Ascending aorta (tissue), 2 donors: ENCODE results near the gene LCTL. TPM values are rescaled to one million over a fixed set of nuclear protein-coding genes. Genes with fewer than 3 reads are reported as not detected.

ENCODE experiments used
- DNase-seq, 2 donors: peaks; one replicate each; pipeline ENCODE4 v3.0.0-alpha.2; 2019; ENCODE audit warnings: low spot score in 2 of 2
- H3K27ac ChIP-seq, 2 donors: fragments of 200-600 bp; sonication (generic); one replicate each; pipeline ENCODE4 v1.5.1; 2016 to 2017; ENCODE audit warnings: mild to moderate bottlenecking in 1 of 2
- H3K27me3 ChIP-seq: fragments of 200-600 bp; sonication (generic); one replicate; pipeline ENCODE4 v1.5.1; 2017
- H3K36me3 ChIP-seq, 2 donors: fragments of 200-600 bp; sonication (generic); one replicate each; pipeline ENCODE4 v1.5.1; 2016
- H3K4me1 ChIP-seq, 2 donors: fragments of 200-600 bp; sonication (generic); one replicate each; pipeline ENCODE4 v1.5.1; 2016 to 2017; ENCODE audit warnings: mild to moderate bottlenecking in 1 of 2
- H3K4me3 ChIP-seq, 2 donors: fragments of 200-600 bp; sonication (generic); one replicate each; pipeline ENCODE4 v1.5.1; 2016 to 2017; ENCODE audit warnings: mild to moderate bottlenecking in 1 of 2
- H3K9me3 ChIP-seq, 2 donors: fragments of 200-600 bp; sonication (generic); one replicate each; pipeline ENCODE4 v1.5.1; 2016
- CTCF ChIP-seq, 3 experiments: fragments of 200-600 bp in 2 of 3; fragments of 450-650 bp in 1 of 3; sonication (generic) in 2 of 3; IDR thresholded peaks; one replicate each; pipeline ENCODE4 v1.5.1; 2016 to 2019; ENCODE audit warnings: antibody characterized with exemption in 3 of 3, mild to moderate bottlenecking in 1 of 3, moderate library complexity in 1 of 3
- intact Hi-C: fragments of 100-400 bp; cut with DNase I; formaldehyde crosslinking; loops from one replicate; pipeline ENCODE4 v1.15.1; 2023
- total RNA-seq: library from RNA; depleted of rRNA; stranded (reverse); fragments of >200 nt; gene quantifications from one replicate; pipeline ENCODE4 v1.1.0, GENCODE V29; 2016

Gene LCTL
- total RNA-seq, result not detected

GRCh38 chr15:66565741-66566144 is at the start of gene LCTL:
TSS of gene LCTL (minus strand) at chr15:66565998. CDS start at chr15:66565365, 633 bp downstream.
- intact Hi-C loops, result no loop called here
- peak in 1 of 2 donors; percentile 55 for DNase-seq
- no peak within 1 kb of the TSS for H3K27ac ChIP-seq

GRCh38 chr15:66614951-66615760 is 49.4 kb upstream of the LCTL start:
- intact Hi-C loops, result no loop called here
- Histone ChIP-seq H3K4me1 (peaks cover 16 to 25% of the 10 kb centered on the region in 2 donors), H3K9me3 (no peaks in the 10 kb centered on the region), H3K4me3 (no peak overlapping the region), H3K27me3 (no peaks in the 10 kb centered on the region), H3K27ac (no peak overlapping the region), H3K36me3 (no peaks in the 10 kb centered on the region)
- TF ChIP-seq CTCF (IDR thresholded peaks at IDR 0.05), result no peak
- DNase-seq, result no peak

More at GRCh38 chr15:66565741-66566144, at the start of gene LCTL:
- Histone ChIP-seq H3K9me3 (no peaks in the 10 kb centered on the region), H3K4me3 (no peak within 1 kb of the TSS), H3K4me1 (no peaks in the 10 kb centered on the region), H3K36me3 (no peaks in the 10 kb centered on the region), H3K27me3 (no peaks in the 10 kb centered on the region)
- TF ChIP-seq CTCF (IDR thresholded peaks at IDR 0.05), result no peak

- H3K27me3 ChIP-seq, result no peaks in the 10 kb centered on the region
- H3K4me3 ChIP-seq, result no peak overlapping the region
- H3K4me1 ChIP-seq, result peaks cover 12 to 25% of the 10 kb centered on the region in 2 donors
- H3K9me3 ChIP-seq, result no peaks in the 10 kb centered on the region
- H3K27ac ChIP-seq, result no peak overlapping the region
- intact Hi-C loops, result no loop called here
- no peaks in the 10 kb centered on the region for H3K36me3 ChIP-seq
- no peak for TF ChIP-seq CTCF (IDR thresholded peaks at IDR 0.05)
- no peak for DNase-seq
These were observed 48.7 kb upstream of the LCTL start for GRCh38 chr15:66614456-66614855.

GRCh38 chr15:66613743-66614142 is 47.9 kb upstream of the LCTL start:
- Histone ChIP-seq H3K9me3 (no peaks in the 10 kb centered on the region), H3K27ac (no peak overlapping the region), H3K4me3 (no peak overlapping the region), H3K4me1 (peaks cover 7 to 19% of the 10 kb centered on the region in 2 donors), H3K36me3 (no peaks in the 10 kb centered on the region), H3K27me3 (no peaks in the 10 kb centered on the region)
- TF ChIP-seq CTCF (IDR thresholded peaks at IDR 0.05), result no peak
- intact Hi-C loops, result no loop called here
- DNase-seq, result no peak

- Histone ChIP-seq H3K4me1 (no peaks in the 10 kb centered on the region), H3K9me3 (no peaks in the 10 kb centered on the region), H3K36me3 (no peaks in the 10 kb centered on the region), H3K27me3 (no peaks in the 10 kb centered on the region), H3K27ac (peak overlapping the region; percentile 19 to 31), H3K4me3 (no peak overlapping the region)
- intact Hi-C loops, result no loop called here
- TF ChIP-seq CTCF (IDR thresholded peaks at IDR 0.05), result no peak
- DNase-seq, result no peak
These were observed 45.7 kb upstream of the LCTL start for GRCh38 chr15:66611257-66612053.
